ENCODE measurements around the gene RCCD1. TPM values are rescaled to one million over a fixed set of nuclear protein-coding genes. Genes with fewer than 3 reads are reported as not detected.

Gene RCCD1
- total RNA-seq, 1 experiment from 2014 or later, result 22.8 TPM

GRCh38 chr15:90960298-90961091 is 5.8 kb downstream of the RCCD1 start:
- Mint-ChIP-seq H3K36me3 (ENCODE audit: insufficient read depth in 1 of 3, low read depth in 3 of 3) (peaks cover 10 to 57% (median 53%) of the 10 kb centered on the region in 3 experiments), H3K9me3 (no peaks in the 10 kb centered on the region), H3K27ac (peak overlapping the region in 2 of 3 experiments; percentile 3 to 32; a peak in 3 of 7 replicates), H3K4me3 (no peak overlapping the region), H3K4me1 (peaks cover 15 to 16% of the 10 kb centered on the region in 2 experiments), H3K27me3 (ENCODE audit: low read depth) (no peaks in the 10 kb centered on the region)
- no peak overlapping the region for H3K4ac ChIP-seq (ENCODE audit: low read depth, low read length)
- no peak overlapping the region for H2BK12ac ChIP-seq (ENCODE audit: insufficient read length, low read depth, low read length)
- H3T11ph ChIP-seq (ENCODE audit: low read length), result no peak overlapping the region
- no peak overlapping the region for H3K14ac ChIP-seq (ENCODE audit: insufficient read depth, low read length)
- H2BK120ac ChIP-seq (ENCODE audit: low read depth, low read length, poor library complexity, severe bottlenecking), result no peak overlapping the region
- H3K79me2 ChIP-seq (ENCODE audit: insufficient read depth, low read length), result no peaks in the 10 kb centered on the region
- no peak for TF ChIP-seq CTCF (conservative IDR thresholded peaks at IDR 0.05)
- no peak overlapping the region for H2BK15ac ChIP-seq (ENCODE audit: low read depth, low read length)
- no peak overlapping the region for H4K5ac ChIP-seq (ENCODE audit: insufficient read length, low read depth, low read length)
- no peak overlapping the region for H3K18ac ChIP-seq (ENCODE audit: insufficient read length, low read depth, low read length)
- no peak overlapping the region for H3K4me2 ChIP-seq (ENCODE audit: insufficient read depth, insufficient read length, low read length)
- H3K23me2 ChIP-seq (ENCODE audit: insufficient read length, low read depth, low read length, poor library complexity, severe bottlenecking), result peaks cover 11% of the 10 kb centered on the region
- H4K91ac ChIP-seq (ENCODE audit: insufficient read length, low read depth, low read length), result no peak overlapping the region
- H3K27me3 ChIP-seq (ENCODE audit: insufficient read depth, low read length), result no peaks in the 10 kb centered on the region
- H3K9ac ChIP-seq (ENCODE audit: extremely low read depth, insufficient read length, low read length), result no peak overlapping the region
- peaks cover 7% of the 10 kb centered on the region; the same call in 1 of the 2 replicates for H3K4me1 ChIP-seq (ENCODE audit: insufficient read depth, low read length)
- no peak overlapping the region for H3K27ac ChIP-seq (ENCODE audit: insufficient read length, low read depth, low read length)
- H2AFZ ChIP-seq (ENCODE audit: low read length), result no peak overlapping the region
- no peaks in the 10 kb centered on the region for H3K79me1 ChIP-seq (ENCODE audit: insufficient read depth, low read depth, low read length, poor library complexity, severe bottlenecking)
- no peak overlapping the region for H3K23ac ChIP-seq (ENCODE audit: insufficient read length, low read depth, low read length)
- no peak overlapping the region for H2BK5ac ChIP-seq (ENCODE audit: insufficient read length, low read length)
- DNase-seq, result no peak
- H4K8ac ChIP-seq (replicated peaks; ENCODE audit: insufficient read length, low read depth, low read length), result no peak overlapping the region
- no CpG with 5 or more reads among the region's 20 CpGs for WGBS (ENCODE audit: extremely low coverage, insufficient read length, low lambda C conversion rate)
- H3K9me3 ChIP-seq (ENCODE audit: control insufficient read depth, low read depth, low read length), result no peaks in the 10 kb centered on the region
- H2AK5ac ChIP-seq (ENCODE audit: insufficient read length, low read length), result no peak overlapping the region
- no peak overlapping the region for H3K56ac ChIP-seq (ENCODE audit: insufficient read length, low read depth, low read length)
- no peaks in the 10 kb centered on the region for H4K20me1 ChIP-seq (ENCODE audit: control insufficient read depth, insufficient read depth, insufficient read length)
- no peak overlapping the region for H2BK20ac ChIP-seq (ENCODE audit: low read depth, low read length, poor library complexity, severe bottlenecking)

Data from H9 (cell line).